Tongue (tissue), 2 donors: ENCODE results near the gene GSE1. TPM values are rescaled to one million over a fixed set of nuclear protein-coding genes. Genes with fewer than 3 reads are reported as not detected.

Source experiments
- DNase-seq: peaks from one replicate; pipeline ENCODE4 v3.0.0-alpha.2; 2015
- total RNA-seq: library from RNA; depleted of rRNA; stranded (reverse); fragments of >200 nt; gene quantifications from one replicate; pipeline ENCODE4 v1.2.3, GENCODE V29; 2014

GSE1 gene
- 82.5 TPM for total RNA-seq

DNA sequence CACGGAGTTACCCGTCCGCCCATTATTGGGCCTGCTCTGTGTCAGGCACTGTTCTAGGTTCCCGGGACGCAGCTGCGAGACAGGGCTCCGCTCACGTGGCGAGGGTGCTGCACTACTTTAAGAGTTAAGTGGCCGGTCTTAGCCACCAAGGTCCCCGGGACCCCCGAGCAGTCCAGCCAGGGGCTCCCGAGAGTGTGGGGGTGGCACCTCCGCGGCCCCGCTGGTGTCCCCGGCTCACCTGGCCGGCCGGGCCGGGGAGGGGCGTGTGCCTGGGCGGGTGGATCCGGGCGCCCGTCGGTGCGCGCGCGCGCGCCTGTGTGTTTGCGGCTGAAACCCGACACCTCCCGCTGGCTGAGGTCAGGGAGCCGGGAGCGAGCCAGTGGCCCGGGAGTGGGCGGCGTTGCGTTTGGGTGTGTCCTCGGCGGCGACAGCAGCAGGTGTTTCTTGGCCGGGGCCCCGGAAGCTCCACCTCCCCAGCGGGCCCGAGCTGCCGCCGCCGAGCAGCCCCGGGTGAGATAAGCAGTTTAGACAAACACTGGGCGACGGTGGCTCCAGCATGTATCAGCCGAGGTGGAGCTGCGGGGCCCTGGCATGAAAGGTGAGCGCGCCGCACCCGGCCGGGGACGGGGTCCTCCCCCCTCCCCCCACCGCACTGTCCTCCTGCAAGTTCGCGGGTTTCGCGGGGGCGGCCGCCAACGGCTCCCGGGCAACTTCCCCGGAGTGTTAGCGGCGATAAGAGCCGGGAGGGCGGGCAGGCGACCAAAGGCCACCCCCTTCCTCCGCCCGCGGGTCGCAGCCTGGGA, at the start of gene GSE1:
GSE1 (plus strand) TSS at position 522 of the 803 bp plus-strand sequence; CDS start at position 592, 70 bp downstream.
- peak; percentile 94 for DNase-seq

DNA sequence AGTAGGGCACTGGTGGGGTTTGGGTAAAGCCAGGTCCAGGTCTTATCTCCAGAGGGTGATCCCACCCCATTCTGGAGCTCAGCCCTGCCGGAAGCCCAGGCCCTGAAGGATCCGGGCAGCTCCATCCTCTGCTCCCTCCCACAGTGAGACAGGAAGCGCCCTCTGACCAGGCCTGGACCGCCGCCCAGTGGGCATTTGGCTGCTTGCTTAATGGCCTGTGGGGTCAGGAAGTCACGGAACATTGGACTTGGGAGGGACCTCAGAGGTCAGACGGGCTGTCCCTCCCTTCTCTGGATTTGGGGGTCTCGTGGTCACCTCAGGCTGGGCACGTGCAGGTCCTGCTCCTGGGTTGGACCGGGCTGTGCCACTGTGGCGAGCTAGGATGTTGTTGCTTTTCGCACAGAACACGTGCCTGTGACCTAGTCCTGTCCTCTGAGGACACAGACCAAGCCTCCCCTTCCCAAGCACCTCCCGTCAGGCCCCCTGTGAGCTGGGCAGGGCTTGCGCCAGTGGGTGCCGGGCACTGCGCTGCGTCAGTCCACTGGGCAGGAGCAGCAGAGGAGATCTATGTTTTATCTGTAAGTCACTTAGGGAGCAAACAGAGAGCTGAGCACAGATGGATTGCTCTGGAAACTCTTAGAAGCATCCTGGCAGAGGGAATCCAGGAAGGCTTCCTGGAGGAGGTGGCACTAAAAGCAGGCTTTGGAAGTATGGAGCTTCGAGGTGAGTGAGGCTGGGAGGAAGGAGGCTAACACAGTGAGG, 49.4 kb upstream of the GSE1 start:
- DNase-seq, result no peak

DNA sequence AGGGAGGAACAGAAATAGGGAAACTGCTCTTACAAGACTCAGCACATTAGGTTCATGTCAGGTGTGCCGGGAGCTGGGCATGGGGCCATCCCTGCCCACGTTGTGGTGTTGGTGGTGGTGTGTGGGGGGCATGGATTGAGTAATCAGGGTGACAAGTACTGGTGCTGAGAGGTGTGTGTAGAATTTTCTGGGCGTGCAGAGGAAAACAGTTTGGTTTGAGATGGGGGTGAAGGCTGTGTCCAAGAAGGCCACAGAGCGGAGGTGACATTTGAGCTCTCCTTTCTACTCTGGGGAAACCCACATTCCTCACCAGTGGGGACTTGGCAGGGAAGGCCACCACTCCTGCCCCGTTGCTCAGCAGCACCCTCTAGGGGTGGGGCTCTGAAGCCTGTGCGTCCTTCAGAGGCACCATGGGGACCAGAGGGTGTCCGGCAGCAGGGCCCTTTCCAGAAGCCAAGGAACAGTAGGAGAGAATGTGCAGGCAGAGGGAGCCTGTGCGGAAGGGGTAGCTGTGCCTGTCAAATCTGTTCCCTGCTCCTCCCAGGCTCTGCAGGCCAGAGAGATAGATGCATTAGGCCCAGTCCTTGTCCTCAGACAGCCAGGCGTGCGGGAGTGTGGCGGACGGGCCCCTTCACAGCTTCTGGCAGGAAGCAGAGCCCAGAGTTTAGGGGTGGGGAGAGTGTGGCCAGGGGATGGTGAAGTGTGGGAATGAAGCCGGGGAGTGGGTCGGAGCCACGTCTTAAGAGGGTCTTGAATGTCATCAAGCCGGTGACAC, 48.7 kb upstream of the GSE1 start:
- DNase-seq, result no peak

DNA sequence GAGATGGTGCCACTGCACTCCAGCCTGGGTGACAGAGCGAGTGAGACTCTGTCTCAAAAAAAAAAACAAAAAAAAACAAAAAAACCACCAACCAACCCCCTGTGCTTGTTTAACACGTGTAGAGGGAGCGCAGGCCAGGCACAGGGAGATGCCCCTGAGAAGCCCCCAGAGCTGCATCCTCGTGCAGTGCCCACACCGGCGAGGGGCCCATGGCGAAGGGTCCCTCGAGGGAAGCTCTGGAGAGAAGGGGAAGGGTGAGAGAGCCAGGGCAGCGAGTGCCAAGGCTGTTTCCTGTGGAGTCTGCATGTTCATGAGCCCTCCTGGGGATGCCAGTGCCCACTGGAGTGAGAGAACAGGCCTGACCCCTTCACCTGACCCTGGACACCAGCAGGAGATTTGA, 47.8 kb upstream of the GSE1 start:
- DNase-seq, result no peak

GRCh38 chr16:85565801-85566526, 47.2 kb upstream of the GSE1 start:
- no peak for DNase-seq

GRCh38 chr16:85566561-85567100, 46.5 kb upstream of the GSE1 start:
- DNase-seq, result peak; percentile 34

DNA sequence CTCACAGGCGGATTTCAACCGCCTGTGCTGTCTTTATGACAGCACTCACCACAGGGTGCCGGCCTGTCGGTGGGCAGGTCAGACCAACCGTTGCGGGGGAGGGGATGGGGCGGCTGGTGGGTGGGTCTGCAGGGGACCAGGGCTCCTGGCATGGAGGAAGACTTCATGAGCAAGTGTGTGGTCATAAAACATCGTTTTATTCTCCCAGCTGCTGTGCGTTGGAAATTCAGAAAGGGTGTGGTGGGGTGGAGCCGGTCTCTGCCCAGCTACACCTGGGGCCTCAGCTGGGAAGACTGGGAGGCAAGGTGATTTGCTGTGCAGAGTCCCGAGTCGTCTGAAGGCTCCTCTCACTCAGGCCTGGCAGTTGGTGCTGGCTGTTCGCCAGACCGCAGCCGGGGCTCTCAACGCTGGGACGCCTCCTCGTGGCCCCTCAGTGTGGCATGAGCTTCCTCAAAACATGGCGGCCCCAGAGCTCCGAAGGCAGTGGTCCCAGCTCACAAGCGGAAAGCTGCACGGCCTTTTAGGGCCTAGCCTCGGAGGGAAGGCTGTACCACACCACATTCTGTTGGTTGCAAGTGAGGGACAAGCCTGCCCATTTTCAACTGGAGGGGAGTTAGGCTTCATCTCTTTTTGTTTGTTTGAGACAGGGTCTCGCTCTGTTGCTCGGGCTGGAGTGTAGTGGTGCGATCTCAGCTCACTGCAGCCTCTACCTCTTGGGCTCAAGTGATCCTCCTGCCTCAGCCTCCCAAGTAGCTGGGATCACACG, 45.8 kb upstream of the GSE1 start:
- no peak for DNase-seq

DNA sequence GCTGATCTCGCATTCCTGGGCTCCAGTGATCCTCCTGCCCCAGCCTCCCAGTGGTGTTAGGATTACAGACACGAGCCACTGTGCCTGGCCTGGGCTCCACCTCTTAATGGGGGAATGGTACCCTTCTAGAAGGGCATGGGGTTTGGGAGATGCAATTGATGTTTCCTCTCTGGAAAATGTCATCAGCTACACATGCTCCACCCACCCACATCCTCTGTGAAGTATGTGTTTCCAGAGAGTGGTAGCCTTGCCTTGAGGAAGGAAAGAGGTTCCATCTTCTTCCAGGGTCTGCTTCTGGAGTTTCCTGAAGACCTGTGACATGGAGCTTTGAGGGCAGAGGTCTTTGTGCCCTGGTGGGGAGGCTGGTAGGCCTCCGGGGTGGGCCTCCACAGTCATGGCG, 45.2 kb upstream of the GSE1 start:
- no peak for DNase-seq

DNA sequence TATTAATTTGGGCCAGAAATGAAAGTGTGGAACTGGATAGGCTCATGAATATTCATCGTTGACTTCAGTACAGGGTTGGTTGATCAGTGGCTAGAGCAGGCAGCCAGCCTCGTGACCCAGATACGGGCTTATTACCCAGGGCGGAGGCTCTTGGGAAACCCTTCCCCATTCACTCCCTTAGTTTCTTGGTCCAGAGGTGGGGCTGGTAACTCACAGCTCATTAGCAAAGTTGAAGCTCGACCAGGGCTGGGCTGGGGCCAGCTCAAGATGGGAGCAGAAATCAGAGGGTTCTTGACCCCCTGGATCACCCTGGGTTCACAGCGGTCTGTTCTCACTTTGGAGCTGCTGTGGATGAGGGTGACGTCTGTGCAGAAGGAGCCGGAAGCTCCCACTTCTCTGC, 44.6 kb upstream of the GSE1 start:
- no peak for DNase-seq

DNA sequence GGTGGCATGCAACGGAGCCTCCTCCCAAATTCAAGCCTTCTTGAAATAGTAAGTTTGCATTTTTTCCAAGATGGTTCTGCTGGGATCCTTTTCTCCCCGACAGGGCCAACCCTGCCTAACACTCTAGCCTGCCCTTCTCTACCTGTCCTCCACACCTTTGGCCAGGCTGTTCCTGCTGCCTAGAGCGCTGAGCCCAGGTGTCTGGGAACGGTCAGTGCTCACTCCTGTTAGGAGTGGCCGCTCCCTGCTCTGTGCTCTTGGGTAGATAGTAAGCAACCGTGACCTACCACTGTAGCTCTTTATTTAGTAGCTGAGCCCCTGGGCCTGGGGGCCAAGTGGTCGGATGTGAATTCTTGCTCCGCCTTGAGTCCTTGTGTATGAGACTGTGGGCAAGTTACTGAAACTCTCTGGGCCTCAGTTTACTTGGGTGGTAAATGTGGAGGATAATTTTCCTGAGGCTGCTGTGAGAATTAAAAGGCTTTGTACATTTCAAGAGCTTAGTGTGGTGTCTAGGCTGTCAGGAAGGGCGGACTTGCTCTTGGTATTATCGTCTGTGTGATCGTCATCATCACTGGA, 44.0 kb upstream of the GSE1 start:
- no peak for DNase-seq

DNA sequence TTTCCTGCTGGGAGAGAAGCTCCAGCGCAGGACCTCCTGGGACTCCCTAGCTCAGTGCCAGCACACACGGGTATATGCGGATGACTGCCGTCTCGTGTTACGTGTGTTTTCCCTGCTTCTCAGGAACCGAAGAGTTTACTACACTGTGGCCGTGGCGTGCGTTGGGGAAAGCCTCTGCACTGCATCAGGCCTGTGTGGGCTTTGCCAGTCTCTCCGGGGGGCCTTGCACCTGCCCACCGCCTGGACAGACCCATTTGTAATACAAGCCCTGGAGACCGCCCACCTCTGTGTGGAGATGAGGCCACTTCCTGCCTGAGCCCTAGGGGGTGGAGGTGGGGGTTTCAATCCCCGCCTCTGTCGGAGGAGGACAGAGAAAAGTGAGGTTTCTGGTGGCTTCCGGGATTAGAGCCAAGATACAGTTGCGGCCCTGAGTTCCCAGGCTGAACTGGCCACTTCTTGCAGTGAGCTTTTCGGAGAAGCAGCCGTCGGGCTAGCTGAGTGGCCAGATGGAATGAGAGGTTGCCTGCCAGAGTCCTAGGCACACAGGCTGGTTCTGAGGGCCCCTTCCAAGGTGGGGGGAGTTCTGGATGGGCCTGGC, 43.4 kb upstream of the GSE1 start:
- DNase-seq, result peak; percentile 33

DNA sequence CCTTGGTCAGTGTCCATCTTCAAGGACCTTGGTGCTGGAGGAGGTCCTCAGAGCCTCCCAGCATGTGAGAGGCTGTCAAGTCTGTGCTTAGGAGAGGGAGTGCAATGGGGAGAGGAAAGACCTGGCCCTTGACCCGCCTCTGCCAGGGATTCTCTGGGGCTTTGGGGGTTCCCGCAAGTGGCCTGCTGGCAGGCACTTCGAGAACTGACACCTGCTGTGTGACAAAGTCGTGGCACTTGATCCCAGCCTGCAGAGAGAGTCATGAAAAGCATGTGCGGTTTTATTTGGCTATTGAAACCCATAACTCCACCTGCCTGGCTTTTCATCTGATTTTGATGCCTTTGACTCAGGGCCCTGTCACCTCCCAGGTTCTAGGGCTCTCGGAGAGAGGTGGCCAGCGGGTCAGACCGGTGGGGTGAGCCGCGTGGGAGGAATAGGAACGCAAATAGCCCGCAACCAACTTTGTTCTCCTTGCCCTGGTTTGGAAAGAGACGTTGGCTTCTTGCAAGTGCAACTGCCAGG, 42.8 kb upstream of the GSE1 start:
- DNase-seq, result peak; percentile 44

GRCh38 chr16:85570735-85571562, 42.2 kb upstream of the GSE1 start:
- no peak for DNase-seq

GRCh38 chr16:85571563-85571812, 41.6 kb upstream of the GSE1 start:
- DNase-seq, result no peak

DNA sequence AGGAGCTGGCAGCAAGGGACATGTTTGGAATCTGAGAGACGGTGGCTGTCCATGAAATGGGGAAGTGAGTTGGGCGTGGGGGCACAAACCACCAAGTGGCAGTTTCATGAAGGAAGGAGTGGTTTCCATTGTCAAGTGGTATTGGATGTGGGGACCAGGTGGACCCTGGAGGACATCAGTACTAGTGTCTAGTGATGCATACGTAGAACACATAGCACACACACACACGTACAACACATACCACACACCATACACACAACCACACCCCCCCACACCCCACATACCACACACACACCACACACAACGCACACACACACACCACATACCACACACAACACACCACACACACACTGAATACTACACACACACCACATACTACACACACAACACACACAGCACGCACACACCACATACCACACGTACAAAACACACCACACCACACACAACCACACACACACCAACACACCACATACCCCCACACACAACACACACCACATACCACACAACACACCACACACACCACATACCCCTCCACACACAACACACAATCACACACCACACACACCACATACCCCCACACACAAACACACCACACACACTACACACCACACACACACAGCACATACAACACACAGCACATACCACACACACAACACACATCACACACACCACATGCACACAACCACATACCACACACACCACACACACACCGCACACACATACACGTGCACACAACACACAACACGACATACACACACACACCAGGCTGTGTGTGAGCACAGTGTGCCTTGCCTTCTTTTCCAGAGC, 41.1 kb upstream of the GSE1 start:
- no peak for DNase-seq

DNA sequence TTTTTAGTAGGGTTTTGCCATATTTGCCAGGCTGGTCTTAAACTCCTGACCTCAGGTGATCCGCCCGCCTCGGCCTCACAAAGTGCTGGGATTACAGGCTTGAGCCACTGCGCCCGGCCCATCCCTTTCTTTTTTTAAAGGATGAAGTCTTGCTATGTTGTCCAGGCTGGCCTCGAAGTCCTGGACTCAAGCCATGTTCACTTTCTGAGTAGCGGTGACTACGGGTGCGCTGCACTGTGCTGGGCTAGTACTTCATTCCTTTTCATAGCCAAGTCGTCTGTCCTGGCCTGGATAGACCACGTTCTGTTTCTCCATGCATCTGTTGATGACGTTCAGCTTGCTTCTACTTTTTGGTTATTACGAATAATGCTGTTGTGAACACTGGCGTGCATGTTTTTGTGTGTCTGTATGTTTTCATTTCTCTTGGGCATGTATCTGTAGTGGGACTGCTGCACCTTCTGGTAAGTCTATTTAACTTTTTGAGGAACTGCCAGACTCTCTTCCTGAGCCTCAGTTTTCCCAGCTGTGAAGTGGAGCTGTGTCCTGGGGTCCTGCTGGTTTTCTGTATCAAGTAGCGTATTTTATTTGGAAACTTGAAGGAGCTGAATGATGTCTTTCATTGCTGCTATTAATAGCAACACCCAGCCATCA, 40.0 kb upstream of the GSE1 start:
- no peak for DNase-seq

- peak; percentile 94 for DNase-seq
These were observed 39.2 kb upstream of the GSE1 start for GRCh38 chr16:85573696-85574641.
